ENCODE data around the gene CNTN1. TPM values are rescaled to one million over a fixed set of nuclear protein-coding genes. Genes with fewer than 3 reads are reported as not detected.

The CNTN1 gene
- total RNA-seq, 1 donor from 2014 or later = 0.79 TPM

DNA sequence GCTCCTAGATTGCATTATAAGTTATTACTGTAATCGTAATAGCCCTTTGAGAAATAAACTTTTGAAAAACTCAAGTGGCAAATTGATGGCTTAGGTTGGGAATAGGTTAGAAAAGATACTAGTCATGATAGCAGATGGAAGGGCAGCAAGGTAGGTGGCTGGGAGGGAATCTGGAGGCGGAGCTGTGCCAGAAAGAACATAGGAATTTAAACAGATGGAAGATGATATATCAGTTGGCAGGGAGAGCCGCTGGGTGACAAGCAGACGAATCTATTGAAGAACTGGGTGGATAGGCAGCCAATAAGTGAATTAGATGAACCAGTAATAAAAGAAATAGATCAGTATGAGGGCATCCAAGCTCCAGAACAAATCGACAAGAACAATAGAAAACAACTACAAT is 142.1 kb downstream of the CNTN1 start:
- no peak for DNase-seq (ENCODE audit: low read depth, low spot score)

GRCh38 chr12:40837891-40838429 is 145.7 kb downstream of the CNTN1 start:
- no peak for DNase-seq (ENCODE audit: low read depth, low spot score)

- no peak for DNase-seq (ENCODE audit: low read depth, low spot score)
Measured at GRCh38 chr12:40843495-40843894, 151.3 kb downstream of the CNTN1 start.

DNA sequence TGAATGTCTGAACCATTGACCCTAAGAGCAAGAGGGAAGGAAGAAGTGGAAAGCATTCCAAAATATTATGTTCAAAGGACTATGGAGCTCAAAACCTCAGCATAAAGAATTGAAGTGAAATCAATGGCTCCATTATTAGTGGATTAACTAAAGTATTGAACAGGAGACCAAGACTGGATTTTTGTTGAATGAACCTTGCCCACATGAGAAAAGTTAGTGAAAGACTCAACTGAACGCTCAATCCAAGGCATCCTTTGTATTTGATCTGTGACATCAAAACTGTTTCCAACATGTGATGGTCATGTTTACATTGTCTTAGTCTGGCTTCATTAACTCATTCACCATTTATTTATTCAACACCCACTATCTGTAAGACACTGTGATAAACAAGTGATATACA is 161.0 kb downstream of the CNTN1 start:
- DNase-seq (ENCODE audit: low read depth, low spot score) = no peak

DNA sequence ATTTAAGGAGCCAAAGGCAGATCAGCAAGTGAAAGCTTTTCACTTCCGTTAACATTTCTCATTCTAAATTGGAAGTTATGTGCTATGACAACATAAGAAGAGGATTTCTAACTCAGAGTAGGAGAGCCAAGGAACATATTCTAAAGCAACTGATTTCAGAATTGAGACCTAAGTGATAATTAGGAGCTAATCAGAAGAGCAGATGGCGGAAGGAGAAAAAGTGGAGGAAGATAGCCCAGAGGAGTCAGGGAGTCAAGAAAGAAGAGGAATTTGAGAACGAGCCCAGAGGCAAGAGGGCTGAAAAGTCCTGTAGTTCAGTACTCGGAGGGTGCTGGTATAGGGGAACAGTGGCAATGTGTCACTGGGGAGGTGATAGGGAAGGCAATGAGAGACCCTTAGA is 162.4 kb downstream of the CNTN1 start:
- no peak for DNase-seq (ENCODE audit: low read depth, low spot score)

DNA sequence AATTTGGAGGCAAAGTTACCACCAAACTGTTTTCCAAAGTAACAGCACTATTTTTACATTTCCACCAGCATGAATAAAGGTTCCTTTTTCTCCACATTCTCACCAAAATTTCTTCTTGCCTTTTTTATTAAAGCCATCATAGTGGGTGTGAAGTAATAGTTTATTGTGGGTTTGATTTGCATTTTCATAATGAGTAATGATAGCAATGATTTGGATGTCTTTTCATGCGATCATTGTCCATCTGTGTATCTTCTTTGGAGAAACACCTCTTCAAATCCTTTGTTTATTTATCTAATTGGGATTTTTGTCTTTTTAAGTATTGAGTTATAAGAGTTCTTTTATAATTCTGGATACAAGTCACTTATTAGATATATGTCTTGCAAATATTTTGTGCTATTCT is 172.7 kb downstream of the CNTN1 start:
- no peak for DNase-seq (ENCODE audit: low read depth, low spot score)

DNA sequence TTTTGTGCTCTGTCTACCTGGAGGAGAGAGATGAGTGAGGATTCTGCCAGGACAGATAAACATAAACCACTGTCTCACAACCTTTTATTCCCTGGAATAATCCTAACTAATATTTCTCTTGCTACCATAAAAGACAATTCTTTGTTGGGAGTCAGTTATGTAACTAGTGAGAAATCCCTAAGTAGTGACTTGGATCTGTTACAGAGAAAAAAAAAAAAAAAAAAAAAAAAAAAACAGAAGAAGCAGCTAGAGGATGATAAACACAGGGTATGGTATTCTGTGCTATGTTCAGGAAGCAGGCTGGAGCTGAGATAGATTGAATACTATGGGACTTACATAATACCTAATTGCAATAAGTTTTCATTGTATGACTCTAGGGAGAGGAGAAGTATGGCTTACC is 178.7 kb downstream of the CNTN1 start:
- no peak for DNase-seq (ENCODE audit: low read depth, low spot score)

DNA sequence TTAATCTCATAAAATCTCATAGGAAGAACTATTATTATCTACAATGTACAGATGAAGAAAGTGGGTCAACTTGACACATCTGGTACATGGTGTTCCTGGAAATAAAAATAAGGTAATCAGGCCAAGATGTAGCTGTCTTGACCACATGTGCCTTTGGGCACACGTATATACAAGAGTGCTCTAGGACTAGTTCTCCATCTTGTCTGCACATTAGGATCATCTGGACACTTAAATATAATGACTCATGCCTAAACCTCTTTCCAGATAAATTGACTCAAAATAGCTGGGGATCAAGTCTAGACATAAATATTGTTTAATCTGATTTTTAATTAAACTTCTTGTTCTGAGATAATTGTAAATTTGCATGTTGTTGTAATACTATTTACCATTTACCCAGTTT is 182.6 kb downstream of the CNTN1 start:
- DNase-seq (ENCODE audit: low read depth, low spot score) = no peak

- no peak for DNase-seq (ENCODE audit: low read depth, low spot score)
Measured at GRCh38 chr12:40889329-40889728, 197.1 kb downstream of the CNTN1 start.

DNA sequence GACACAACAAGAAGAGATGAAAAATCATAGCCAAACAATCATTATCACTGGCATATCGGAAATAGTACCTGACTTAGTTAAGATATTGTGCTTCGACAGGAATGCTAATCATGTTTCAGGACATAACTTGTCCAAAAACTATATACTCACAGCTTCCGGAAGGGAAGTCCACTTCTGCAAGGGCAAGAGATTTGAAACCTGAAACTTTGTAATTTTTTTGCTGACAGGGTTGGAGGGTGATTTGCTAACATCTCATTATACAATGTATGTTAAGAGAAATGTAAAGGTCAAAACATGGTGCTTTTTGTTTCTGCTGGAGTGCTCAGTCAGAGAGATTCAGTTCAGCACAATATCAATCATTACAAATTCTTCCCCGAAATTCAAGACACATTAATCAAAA is 200.3 kb downstream of the CNTN1 start:
- no peak for DNase-seq (ENCODE audit: low read depth, low spot score)

DNA sequence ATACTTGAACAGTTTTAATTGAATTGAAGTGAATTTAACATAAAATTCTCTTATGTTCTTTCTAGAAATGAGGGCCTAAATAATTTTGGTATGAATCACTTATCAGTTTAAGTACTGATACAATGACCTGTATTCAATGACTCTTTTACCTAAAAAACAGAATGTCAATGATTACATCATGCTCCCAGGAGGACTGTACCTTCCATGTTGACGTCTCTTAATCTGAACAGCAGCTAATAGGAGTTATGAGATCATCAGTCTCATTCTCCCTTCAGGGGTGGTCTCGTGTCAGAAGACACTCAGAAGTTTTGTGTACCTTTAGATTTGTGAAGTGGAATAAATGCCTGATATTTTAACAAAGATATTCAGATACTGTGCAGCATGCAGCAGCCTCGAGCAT is 206.3 kb downstream of the CNTN1 start:
- DNase-seq (ENCODE audit: low read depth, low spot score) = no peak

DNA sequence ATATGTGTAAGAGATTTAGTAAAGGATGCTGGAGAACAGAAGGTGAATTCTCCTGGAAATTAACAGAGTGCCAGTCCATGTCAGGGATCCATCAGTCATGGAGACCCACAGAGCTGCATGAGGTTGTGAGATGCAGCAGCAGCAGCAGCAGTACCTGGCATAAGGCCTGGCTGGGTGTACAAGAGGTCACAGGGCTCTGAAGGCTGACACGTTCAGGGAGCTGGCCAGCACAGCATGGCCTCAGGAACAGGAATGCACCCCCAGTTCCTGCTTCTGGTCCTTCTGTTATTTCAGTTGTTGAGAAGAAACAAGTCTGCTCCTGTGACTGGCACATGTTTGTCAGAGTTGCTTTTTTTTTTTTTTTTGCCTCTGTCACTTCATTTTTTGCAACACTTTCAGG is 210.8 kb downstream of the CNTN1 start:
- no peak for DNase-seq (ENCODE audit: low read depth, low spot score)

DNA sequence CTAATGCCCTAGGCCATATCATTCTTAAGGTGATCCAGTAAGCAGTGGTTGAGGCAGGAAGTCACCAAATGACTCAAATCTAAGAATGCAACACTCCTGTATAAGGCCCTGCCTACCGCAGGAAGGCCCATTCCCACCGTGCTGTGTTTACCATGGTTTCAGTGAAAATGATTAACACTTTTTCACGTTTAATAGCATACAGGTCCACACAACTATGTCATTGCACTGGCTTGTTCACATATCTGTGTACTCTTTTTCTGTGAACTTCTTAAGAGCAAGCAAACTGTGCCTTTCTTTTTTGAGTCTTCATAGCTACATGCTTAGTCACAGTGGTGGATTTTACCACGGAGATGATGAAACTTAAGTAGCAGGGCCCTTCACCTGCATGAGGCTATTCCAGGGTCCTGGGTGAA is 214.9 kb downstream of the CNTN1 start:
- no peak for DNase-seq (ENCODE audit: low read depth, low spot score)

DNA sequence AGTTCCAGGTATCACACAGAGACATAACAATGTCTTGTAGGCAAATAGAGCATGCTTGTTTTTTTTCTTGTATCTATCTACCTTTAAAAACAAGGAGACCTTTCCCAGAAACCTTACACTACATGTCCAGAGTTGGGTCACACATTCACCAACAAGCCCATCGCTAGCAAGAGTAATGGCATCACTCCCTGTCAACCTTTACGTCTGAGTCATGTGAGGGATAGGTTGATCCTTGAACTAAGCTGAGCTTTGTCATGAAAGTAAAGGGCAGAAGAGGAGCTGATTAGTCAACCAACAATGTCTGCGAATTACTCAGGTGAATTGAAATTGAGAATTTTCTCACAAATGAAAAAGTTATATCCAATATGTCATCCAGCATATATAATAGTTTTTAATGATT is 219.4 kb downstream of the CNTN1 start:
- DNase-seq (ENCODE audit: low read depth, low spot score) = no peak

- no peak for DNase-seq (ENCODE audit: low read depth, low spot score)
Measured at GRCh38 chr12:40915172-40915571, 222.9 kb downstream of the CNTN1 start.

DNA sequence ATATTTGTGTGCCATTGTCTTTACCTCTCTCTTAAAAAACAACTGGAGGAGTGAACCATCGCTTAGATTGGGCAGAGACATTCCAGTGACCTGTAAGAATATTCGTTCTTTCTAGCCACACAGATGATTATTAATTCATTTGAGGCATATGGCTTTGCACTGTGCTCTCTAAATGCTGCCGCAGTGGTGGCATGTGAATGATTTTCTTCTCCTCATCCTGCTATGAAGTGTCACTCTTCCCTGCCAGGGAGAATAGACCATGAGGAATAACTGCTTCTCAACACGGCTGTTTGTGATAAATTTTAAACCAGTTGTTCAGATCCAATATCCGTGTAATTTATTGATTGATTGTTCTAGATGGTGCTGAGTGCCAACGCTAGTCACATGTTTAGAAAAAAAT is 225.3 kb downstream of the CNTN1 start:
- DNase-seq (ENCODE audit: low read depth, low spot score) = no peak

DNA sequence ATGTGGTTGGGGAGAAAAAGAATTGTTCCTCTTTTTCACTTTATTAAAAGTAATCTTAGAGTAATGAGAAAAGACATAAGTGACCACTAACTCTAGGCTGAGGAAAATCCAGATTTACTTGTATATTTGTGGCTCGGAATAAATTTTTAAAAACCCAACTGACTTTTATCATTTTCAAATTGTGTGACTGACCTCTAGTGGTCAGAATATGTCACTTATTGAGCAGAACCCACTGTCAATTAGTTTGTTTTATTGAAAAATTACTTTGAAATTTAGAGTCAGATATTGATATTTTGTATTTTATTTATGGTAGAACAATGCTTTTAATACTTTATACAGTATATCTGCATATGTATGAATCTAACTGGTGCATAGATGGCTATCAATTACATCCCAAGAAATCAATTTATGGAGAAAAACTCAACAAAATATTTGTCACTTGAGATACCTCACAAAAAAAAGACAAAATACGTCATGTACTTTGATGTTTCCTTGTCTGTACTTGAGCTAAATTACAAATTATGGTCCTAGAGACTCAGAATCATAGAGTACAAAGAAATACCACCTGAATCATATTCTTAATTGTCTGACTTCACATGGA is 229.4 kb downstream of the CNTN1 start:
- DNase-seq (ENCODE audit: low read depth, low spot score) = no peak

DNA sequence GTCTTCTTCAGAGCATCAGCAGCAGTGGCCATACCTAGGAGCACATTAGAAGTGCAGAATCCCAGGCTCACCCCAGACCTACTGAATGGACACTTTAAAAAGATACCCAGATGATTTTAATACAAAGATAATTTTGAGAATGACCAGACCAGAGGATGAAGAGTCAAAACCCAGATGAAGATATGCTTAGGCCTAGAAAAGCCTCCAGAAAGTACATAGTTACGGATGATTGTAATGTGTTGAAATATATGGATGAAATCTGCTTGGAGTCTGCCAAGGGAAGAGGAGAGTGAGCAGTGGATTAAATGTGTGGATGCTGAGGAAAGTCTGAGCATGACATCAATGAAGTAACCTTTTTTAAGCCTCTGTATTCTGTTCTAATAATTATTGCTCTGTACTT is 245.7 kb downstream of the CNTN1 start:
- DNase-seq (ENCODE audit: low read depth, low spot score) = no peak

GRCh38 chr12:40942326-40942725 is 250.1 kb downstream of the CNTN1 start:
- no peak for DNase-seq (ENCODE audit: low read depth, low spot score)

DNA sequence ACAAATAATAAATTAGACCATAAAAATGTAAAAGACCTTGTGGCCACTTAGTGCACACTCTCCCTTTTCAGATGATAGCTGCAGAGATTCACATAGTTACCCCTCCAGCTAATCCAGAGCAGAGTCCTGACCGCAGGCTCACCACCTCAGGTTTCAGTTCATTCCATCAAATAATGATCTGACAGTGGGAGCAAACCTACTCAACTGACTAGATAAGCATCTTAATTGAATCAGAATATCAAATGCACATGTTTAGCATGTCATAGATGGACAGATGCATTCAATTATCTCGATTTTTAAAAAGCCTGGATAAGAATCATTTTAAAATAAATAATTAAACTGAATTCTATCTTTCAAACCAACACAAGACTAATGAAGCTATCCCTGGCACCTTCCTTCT is 253.5 kb downstream of the CNTN1 start:
- DNase-seq (ENCODE audit: low read depth, low spot score) = no peak

- peak; percentile 1 for DNase-seq (ENCODE audit: low read depth, low spot score)
Measured at GRCh38 chr12:40946612-40947194, 254.5 kb downstream of the CNTN1 start.

GRCh38 chr12:40947797-40948196 is 255.6 kb downstream of the CNTN1 start:
- no peak for DNase-seq (ENCODE audit: low read depth, low spot score)

- no peak for DNase-seq (ENCODE audit: low read depth, low spot score)
Measured at GRCh38 chr12:40953076-40953475, 260.8 kb downstream of the CNTN1 start.

DNA sequence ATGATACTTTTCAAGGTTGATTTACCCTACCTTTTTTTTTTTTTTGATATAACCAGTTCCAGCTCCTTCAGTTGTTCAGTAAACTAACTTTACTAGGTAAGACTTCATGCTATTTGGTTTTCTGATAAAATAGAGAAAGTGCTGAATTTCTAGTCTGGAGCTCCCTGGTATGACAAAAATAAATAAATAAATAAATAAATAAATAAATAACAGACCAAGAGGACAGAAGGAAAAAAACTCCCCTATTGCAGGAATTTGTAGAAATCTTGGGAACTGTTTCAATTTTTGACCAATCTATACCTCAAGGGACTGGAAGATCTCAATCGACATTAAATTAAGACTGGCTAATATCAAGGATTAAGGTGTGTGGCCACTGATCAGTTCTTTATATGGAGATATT is 265.2 kb downstream of the CNTN1 start:
- no peak for DNase-seq (ENCODE audit: low read depth, low spot score)

Data from pulmonary artery endothelial cell (primary cell).